HT1080 (cell line): ENCODE results near the gene BMP2. TPM values are rescaled to one million over a fixed set of nuclear protein-coding genes. Genes with fewer than 3 reads are reported as not detected.

Source experiments
- DNase-seq: peaks from one replicate; pipeline ENCODE4 v3.0.0-alpha.2; 2015; ENCODE audit warnings: low read depth
- polyA plus RNA-seq, 2 experiments: library from polyadenylated mRNA; depleted of rRNA; stranded (reverse); fragments of >200 nt; gene quantifications; 2 replicates each; pipeline ENCODE4 v1.2.3, GENCODE V29; 2015
- total RNA-seq: library from RNA; depleted of rRNA; stranded (reverse); fragments of >200 nt; shearing (Covaris generic); gene quantifications from 2 replicates; pipeline ENCODE4 v1.2.3, GENCODE V29; 2014; rRNA removed

Gene BMP2
- total RNA-seq, result 0.32 and 0.57 TPM in 2 replicates
- 2.1 and 2.6 TPM in 2 replicates for polyA plus RNA-seq (2015; cell fraction: cytosol; rRNA removed)
- polyA plus RNA-seq (2015; cell fraction: nucleus; rRNA removed), result 1.6 and 1.9 TPM in 2 replicates

DNA sequence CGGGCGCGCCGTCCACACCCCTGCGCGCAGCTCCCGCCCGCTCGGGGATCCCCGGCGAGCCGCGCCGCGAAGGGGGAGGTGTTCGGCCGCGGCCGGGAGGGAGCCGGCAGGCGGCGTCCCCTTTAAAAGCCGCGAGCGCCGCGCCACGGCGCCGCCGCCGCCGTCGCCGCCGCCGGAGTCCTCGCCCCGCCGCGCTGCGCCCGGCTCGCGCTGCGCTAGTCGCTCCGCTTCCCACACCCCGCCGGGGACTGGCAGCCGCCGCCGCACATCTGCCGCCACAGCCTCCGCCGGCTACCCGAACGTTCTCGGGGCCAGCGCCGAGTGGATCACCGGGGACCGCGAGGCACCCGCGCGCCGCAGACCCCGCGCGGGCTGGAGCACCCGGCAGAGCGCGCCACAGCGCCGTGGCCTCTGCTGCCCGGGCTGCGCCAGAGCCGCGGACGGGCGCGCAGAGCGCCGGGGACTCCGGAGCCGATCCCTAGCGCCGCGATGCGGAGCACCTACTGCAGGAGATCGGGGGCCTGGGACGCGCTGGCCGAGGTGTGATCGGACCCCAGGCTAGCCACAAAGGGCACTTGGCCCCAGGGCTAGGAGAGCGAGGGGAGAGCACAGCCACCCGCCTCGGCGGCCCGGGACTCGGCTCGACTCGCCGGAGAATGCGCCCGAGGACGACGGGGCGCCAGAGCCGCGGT lies at the start of gene BMP2:
TSS of gene BMP2 (plus strand) at position 151 of the 692 bp plus-strand sequence. CDS start 2,441 bp downstream, outside the sequence.
- DNase-seq, result peak; percentile 20

DNA sequence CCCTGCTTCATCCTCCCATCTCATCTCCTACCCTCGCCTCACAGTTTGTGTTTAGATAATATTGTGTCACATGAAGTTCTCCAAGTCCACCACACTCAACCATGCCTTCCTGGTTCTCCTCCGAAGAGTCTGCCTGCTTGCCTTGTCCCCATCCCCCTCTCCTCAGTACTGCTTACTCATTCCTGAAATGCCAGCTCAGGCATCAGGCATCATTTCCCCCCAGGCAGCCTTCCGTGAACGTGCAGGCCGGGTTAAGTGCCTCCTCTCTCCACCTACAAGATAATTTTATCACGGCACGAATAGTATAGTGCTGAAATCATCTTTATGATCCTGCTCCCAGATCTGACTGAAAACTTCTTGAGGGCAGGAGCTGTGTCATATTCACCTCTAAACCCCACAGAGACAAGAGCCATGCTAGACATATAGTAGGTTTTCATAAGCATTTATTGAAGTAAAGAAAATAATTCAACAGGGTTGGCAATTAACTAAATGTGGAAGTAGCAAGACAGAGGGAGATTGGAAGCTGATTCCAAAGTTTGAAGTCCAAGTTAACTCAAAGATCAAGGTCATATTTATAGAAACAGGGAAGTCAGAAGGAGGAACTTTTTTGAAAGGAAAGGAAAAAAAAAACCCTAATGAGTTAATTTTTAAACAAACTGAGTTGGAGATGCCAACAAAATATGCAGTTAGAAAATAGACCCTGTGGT lies 48.7 kb upstream of the BMP2 start:
- DNase-seq, result peak; percentile 86

DNA sequence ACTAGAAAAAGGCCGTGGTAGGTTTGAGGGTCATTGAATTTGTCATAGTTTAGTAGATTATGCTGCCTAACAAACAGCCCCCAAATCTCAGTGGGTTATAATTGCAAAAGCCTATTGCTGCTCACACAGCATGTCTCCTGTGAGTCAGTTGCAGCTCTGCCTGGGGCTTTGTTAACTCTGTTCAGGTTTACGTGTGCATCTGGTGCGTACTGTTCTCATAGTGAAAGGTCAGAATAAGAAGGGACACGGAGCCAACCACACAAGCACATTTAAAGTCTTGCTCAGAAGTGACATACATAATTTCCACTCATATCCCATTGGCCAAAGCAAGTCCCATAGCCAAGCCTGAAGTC lies 48.1 kb upstream of the BMP2 start:
- no peak for DNase-seq

DNA sequence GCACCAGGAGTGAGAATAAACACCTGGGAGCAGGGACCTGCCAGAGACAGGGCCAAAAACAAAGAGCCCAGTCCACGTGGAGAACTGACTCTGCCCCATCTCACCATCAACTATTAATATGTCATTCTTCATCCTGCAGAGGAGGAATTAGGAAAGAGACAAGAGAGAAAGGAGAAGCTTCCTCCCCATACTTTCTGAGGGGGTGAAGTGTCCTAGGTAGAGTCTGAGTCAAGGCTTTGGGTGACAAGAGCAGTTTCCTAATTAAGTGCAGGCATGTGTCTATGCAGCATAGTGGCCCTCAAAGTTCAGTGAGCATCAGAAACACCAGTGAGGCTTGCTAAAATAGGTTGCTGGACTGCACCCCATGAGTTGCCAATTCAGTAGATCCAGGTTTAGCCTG lies 40.7 kb upstream of the BMP2 start:
- no peak for DNase-seq

DNA sequence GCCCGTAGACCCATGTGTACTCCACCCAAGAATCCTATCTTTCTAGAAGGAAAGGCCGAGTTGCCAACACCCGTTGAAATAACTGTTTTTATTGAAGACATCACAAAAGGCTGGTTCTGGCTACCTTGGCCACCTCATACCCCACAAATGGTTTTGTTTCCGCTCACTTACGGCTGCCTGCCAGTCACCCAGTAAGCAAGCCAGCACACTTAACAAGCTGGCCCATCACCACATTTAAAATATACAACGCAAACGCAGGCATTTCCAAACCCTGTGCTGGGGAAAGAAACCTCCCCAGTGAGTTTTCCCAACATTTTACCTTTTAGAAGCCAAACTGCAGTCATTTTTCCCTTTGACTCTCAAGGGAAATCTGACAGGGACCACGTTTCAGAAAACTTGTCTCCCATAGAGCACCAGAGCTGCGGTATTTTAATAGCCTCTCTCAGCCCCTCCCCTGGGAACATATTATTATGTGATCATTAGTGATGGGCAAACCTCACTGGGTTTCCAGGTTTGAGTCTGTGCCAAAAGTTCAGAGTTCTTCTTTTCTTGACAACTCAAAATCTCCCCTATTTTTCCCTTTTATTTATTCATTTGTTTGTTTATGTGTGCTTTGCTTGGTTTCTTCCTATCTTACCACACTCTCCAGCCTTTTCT lies 36.7 kb upstream of the BMP2 start:
- DNase-seq, result no peak

DNA sequence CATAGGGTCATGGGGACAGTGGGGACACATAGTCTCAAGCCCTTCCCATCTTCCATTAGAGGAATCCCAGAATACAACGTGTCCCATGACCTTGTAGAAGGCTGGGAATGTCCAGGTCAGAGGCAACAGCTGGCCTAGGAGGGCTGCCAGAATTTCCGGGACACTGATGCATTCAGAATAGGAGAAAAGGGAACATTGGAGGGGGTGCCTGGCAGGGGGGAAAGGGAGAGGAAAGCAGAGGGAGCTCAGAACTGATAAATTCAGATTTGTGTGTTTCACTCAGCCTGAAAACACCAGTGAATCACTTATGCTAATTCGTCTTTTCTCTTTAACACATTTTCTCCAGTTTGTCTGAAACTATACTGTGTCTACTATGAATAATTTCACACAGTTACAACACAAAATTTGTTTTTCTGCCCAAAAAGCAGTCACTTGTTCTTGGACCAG lies 35.5 kb upstream of the BMP2 start:
- no peak for DNase-seq

DNA sequence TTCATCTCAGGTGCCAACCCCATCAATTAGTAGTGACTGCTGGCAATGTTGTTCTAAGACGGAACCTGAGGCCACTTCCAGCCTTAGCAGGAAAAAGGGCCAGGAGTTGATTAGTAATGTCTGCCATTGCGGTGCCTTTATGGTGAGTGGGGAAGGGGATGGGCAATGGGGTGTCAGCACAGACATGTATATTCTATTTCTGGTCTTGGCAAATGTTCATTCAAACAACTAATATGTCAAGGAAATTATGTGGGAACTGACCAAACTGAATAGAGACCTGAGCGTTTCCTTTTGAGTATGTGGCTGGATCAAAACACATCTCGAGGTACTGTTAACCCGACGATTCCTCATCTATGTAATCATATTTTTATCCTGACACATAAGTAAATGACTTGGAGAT lies 34.6 kb upstream of the BMP2 start:
- no peak for DNase-seq

DNA sequence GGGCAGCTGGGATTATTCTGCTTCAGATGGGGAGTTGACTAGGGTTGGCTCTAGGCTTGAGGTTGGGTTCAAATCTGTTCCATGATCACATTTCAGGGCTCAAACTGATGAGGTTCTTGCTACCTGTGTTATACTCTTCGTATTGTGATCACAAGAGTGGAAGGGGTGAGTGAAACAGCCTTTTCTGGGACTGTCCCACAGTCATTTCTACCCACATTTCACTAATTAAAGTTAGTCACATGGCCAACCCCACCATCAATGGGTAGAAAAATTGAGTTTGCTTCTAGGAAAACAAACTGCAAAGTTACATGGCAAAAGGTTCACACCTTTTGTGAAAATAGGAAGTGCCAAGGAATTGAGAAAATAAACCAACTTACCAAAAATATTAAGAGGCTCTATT lies 33.5 kb upstream of the BMP2 start:
- no peak for DNase-seq

DNA sequence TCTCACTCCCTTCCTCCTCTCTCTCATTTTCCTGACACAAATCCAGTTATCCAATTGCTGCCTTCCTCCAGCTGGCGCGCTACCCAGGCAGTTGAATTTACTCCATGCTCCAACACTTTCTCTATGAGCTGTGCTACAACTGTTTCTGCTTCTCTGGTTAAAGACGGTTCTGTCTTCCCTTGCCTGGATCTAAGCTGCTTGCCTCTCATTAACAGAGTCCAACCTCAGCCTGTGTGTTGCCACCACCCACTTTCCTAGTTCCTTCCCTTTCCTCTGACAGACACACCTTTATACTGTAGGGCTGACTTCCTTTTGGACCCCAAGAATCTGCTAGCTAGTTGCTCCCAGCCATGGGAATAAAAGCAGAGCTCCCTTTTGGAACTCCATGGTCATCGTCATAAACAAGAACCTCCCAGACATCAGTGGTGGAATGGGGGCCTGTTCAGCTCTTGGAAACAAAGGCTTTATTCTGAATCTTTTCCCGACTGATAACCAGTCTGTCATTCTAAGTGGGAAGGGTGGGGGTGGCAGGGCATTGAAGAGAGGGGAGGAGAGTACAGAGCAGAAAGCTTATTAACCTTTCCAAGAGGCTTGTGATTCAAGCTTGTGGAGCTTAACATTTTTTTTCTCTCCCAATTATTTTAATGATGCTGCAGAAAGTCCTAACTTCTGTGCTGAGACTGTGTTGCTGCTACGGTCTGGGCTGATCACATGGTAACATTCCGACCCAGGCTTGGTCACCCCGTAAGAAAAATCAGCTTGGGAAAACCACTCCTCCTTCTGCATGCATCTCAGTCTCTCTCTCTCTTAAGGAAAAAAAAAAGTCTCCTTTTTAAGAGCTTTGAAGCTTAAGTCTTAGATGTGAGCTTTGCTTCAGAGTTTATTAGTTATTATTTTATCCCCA lies 31.3 kb upstream of the BMP2 start:
- no peak for DNase-seq

DNA sequence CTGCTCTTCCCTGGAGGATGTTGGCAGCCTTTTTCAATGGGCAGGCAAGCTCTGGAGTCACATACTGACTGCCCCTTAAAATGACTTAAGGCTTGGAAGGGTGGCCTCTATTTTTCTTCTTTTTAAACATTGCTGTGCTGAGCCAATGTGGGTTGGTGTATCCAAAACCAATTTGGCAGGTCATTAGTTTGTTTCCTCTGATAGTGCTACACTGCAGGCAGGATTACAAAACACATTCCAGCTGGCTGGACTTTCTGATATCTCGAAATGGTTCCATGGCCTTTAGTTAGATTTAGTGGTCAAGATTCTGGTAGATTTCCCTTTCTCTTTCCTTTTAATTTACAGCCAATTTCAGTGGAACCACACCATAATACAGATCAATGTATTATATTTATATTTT lies 28.1 kb upstream of the BMP2 start:
- DNase-seq, result no peak

DNA sequence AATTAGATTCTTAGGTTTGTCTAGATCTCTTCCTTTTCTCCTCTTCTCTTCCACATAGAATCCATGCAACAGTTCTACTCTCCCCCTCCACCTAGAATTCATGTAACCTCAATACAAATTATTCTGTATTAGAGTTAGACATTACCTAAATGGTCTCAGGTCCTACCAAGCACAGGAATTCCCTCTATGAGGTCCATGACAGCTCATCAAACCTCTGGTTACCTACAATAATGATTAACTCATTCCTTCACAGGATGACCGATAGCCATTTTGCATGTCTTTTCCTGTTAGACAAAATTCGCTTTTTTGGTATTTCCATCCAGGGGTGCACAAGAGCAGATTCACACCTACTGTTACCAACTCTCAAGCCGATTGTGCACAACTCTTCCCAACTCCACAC lies 27.4 kb upstream of the BMP2 start:
- DNase-seq, result no peak

DNA sequence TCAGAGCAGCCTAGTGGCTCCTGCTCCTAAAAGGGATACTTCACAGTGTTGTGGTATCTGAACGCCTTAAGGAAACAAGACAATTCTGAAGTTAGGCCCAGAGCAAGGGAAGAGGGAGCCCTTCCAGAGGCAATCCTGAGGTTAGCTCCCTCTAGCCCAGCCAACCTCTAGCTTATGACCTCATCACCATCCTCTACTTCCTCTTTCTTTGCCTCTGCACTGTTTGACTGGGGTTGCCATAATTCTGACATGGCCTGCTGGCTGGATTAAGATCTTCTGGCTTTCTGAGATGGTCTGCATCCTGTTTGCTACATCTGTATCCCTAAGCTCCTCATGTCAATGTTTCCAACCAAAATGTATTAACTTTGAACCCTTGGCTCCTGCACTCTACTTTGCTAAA lies 23.3 kb upstream of the BMP2 start:
- DNase-seq, result no peak

DNA sequence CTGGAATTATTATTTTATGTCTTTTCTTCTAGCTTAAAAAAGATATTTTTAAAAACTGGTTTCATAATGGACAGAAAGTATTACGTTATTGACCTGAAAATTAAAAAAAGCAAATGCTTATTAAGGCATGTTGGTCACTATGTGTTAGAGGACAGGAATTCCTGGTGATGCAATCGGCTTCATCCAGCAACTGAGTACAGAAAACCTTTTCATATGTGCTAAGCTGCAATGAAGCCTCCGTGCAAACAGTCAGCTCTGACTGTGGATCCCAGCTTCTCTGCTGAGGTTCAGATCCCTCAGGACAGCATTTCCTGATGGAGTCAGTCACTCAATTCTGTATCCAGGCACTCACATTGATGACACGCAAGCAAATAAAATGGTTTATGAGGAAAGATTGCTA lies 22.7 kb upstream of the BMP2 start:
- no peak for DNase-seq

DNA sequence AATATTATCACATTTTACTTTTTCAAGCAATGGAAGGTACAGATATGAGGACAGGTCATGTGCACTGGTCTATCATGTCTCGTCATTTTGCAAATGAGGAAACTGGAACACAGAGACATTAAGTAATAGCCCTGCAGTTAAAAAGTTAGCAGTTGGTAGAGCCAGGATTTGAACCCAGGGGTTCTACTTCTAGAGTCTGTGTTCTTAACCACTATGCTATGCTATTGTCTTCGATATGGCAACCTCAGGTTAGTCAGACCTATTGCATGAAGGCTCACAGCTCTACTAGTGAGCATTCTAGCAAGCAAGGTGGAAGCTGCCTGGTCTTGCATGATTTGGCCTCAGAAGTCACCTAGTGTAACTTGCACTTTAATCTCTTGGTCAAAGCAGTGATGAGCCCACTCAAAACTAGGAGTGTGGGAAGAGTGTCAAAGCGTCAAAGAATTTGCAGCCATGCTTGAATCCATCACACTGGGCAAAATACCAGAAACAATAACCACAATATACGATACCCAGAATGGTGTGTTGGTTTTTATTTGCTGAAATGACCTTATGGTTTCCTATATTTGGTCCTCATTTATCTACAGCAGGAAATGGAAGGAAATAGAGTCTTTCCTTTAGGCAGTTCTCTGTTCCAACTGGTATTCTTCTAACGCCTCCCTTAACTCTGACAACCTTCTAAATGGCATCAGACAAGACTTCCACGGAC lies 20.4 kb upstream of the BMP2 start:
- peak; percentile 76 for DNase-seq

DNA sequence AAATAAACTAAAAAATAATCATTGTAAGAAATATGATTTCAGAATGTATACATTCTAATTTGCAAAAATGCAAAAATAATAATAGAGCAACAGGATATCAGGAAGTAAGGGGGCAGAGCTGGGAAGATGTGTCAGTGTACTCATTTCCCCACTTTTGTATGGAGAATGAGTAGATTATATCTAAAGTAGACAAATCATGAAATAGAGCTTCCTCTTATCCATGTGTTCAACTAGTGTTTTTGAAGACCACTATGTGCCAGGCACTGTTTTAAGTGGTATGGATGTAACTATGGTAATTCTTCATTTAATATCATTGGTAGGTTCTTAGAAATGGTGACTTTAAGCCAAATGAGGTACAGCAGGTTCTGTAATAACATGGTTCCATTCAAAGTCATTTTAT lies 17.0 kb upstream of the BMP2 start:
- DNase-seq, result no peak

DNA sequence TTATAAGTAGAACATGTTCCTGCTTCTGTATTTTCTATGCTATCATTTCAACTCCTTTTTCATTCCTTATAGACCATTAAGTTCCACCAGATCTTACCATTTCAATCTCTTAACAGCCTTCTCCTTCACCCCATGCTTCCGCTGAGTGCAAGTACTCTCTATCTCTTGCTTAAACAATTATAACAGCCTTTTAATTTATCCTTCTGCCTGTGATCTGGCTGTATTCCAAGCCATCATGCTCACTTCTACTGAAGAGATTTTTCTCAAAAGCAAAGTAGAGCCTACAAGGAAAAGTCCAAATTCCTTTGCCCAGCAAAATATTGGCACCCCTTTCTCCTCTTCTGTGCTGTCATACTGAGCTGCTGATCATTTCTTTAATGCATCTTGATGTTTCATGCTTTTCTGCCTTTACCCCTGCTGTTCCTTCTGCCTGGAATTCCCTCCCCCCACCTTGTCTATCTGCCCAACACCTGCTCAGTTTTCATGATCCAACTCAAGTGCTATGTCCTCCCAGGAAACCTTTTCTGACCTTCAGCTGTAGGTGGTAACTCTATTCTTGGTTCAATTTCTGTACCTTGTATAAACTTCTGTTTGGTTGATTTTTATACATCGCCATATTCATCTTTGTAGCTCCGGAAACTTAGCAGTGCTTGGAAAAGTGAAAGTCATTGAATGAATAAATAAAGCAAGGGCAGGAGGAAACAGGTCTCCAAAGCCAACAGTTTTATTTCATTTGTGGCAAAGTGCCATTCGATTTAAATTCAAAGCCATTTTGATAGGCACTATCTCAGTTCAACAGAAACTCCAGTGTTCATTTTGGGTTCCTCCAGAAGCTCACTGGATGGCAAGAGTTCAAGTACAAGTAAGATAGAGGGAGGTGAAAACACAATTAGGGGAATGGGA lies 10.5 kb upstream of the BMP2 start:
- DNase-seq, result no peak

DNA sequence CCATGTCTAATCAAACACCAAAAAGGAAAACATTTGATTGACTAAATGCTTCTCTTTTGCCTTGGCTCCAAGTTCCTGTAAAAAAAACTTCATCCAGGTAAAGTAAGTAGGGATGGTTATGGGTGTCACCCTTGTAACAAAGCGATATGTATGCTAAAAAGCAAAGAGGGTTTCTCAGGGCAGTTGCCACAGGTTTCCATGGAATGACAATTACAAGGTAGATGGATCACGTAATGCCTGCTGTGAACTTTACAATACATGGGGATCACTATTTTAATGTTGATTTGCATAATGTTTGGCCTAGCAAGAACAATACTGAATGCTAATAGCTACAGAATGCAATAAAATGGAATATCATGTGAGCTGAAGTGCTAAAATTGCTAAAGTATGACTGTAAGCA lies 2.9 kb upstream of the BMP2 start:
- no peak for DNase-seq

DNA sequence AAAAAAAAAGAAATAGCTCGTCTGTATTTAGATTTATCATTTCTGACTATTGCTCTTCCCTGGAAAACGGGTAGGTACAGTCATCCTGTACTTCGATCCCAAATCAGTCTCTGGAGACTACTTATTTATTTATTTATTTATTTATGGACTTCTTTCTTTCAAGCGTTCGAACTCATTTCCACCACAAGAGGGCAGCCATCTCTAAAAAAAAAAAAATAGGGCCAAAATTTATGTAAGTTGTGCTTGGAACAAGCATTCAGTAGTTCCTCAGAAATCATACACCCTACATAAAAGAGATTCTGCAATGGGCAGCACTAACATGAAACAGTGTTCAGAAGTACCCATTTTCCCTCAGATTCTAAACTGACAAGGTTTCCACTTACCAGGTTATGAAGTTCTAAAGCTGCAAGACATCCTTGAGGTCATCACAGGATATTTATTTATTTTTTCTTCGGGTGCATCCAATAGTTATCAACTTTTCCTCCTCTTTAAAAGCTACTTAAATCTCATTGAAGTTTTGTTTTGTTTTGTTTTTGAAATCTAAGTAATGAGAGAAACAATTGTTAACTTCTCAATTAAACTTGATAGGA lies 1.9 kb upstream of the BMP2 start:
- peak; percentile 79 for DNase-seq

DNA sequence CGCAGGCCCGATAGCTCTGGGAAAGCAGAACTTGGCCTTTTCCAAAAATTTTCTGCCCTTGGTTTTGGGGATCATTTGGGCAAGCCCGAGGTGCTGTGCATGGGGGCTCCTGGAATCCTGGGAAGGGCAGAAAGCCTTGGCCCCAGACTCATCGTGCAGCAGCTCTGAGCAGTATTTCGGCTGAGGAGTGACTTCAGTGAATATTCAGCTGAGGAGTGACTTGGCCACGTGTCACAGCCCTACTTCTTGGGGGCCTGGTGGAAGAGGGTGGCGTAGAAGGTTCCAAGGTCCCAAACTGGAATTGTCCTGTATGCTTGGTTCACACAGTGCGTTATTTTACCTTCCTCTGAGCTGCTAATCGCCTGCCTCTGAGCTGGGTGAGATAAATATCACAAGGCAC lies 1.1 kb upstream of the BMP2 start:
- no peak for DNase-seq
